Hepatocyte (in vitro differentiated cells): ENCODE measurements around the gene RGS3.

Source experiments
- CTCF ChIP-seq: fragments of 200-600 bp; sonication (generic); IDR thresholded peaks from 2 replicates; pipeline ENCODE4 v1.5.1; 2016; ENCODE audit warnings: antibody characterized with exemption, mild to moderate bottlenecking; ENCODE audit not compliant: poor library complexity
- EZH2 ChIP-seq: fragments of 200-600 bp; sonication (generic); IDR thresholded peaks from 2 replicates; pipeline ENCODE4 v1.6.1; 2016; ENCODE audit warnings: antibody characterized with exemption, mild to moderate bottlenecking, borderline replicate concordance
- EZH2phosphoT487 ChIP-seq: fragments of 200-600 bp; sonication (generic); IDR thresholded peaks from one replicate; pipeline ENCODE4 v1.6.1; 2018; ENCODE audit warnings: antibody characterized with exemption, mild to moderate bottlenecking, low read depth, moderate library complexity; ENCODE audit not compliant: unreplicated experiment, severe bottlenecking

GRCh38 chr9:113425072-113425471 is 38.5 kb upstream of the RGS3 start:
- TF ChIP-seq EZH2, result no peak
- no peak for TF ChIP-seq CTCF
- no peak for TF ChIP-seq EZH2phosphoT487
